ENCODE measurements around the gene DUSP16.

DNA sequence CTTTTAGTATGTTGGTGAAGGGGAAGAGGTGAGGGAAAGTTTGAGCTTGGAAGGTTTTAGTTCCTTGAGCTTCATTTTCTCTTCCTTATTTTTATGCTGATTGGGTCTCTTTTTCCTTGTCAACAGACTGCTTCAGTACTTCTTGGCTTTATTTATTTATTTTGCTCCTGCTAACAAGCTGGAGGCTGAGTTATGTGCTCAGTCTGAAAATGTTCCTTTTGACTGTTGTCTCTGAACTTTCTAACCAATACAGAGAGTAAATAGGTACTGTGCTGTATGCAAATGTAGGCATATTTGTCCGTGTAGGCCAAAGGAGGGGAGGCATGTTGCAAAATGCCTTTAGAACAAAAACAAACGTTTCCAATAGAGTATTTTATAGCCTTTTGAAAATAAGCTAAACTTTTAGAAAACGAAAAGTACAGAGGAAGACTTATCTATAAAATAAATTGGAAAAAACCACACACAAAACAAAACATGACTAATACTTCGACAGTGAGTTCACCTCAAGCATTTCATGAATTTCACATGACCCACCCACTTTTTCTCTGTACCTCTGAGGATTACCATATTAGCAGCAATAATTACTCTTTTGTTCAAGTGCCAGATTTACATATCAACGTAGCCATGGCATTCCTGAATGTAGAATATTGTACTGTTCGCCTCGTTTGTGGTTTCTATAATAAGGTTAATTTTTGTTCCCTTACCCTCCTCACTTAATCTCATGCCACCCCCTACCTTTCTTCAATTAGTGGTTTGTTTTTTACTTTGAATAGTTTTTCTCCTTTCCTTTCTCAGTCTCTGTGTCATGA is 44.3 kb upstream of the DUSP16 start:
- TF ChIP-seq CTCF (IDR thresholded peaks at IDR 0.05) = no peak
- TF ChIP-seq POLR2A (IDR thresholded peaks at IDR 0.05) = no peak
